Psoas muscle (tissue), 8 donors: ENCODE data around the gene OPN3. TPM values are rescaled to one million over a fixed set of nuclear protein-coding genes. Genes with fewer than 3 reads are reported as not detected.
A peak's percentile ranks its signal among the peaks of the same experiment; 100 is the strongest.
"Not testable (repeated sequence)": the region's sequence is repeated elsewhere in the genome, so short reads cannot be mapped to it uniquely, and the experiment has no call there.

Experiments
- ATAC-seq, 4 donors: fragments of 200-7000 bp; cut with Tn5 transposase; one replicate each; pipeline ENCODE4 v1.9.1; 2020; ENCODE audit warnings: moderate library complexity in 3 of 4, mild to moderate bottlenecking in 2 of 4
- DNase-seq, 2 donors: peaks; one replicate each; pipeline ENCODE4 v3.0.0-alpha.2; 2020
- H3K27ac ChIP-seq: fragments of 200-600 bp; one replicate; pipeline ENCODE4 v1.8.0; 2022
- H3K27me3 ChIP-seq, 3 donors: fragments of 200-600 bp in 1 of 3; one replicate each; pipeline versions ENCODE4 v1.6.1 to v1.8.0; 2013 to 2022; ENCODE audit warnings: low read length in 2 of 3, mild to moderate bottlenecking in 2 of 3, moderate library complexity in 1 of 3; ENCODE audit not compliant: insufficient read depth in 3 of 3
- H3K36me3 ChIP-seq, 2 donors: fragments of 200-600 bp in 1 of 2; one replicate each; pipeline versions ENCODE4 v1.6.1 to v1.8.0; 2013 to 2022; ENCODE audit warnings: low read depth in 1 of 2, mild to moderate bottlenecking in 1 of 2, moderate library complexity in 1 of 2; ENCODE audit not compliant: insufficient read depth in 1 of 2
- H3K4me1 ChIP-seq: fragments of 200-600 bp; one replicate; pipeline ENCODE4 v1.8.0; 2022
- H3K4me3 ChIP-seq: fragments of 200-600 bp; one replicate; pipeline ENCODE4 v1.8.0; 2022; ENCODE audit warnings: mild to moderate bottlenecking
- H3K9me3 ChIP-seq: fragments of 200-600 bp; one replicate; pipeline ENCODE4 v1.8.0; 2022
- CTCF ChIP-seq: fragments of 200-600 bp; IDR thresholded peaks from one replicate; pipeline ENCODE4 v1.8.0; 2022; ENCODE audit warnings: antibody characterized with exemption
- WGBS, 3 donors: extraction: QIAGEN DNeasy Blood & Tissue Kit; methylation state at CpG; one replicate each; pipeline versions ENCODE4 v1.1.6 to v1.1.7; 2013; 5-methylcytosine and 5-hydroxymethylcytosine counted together
- intact Hi-C, 2 donors: fragments of 100-400 bp; cut with DNase I; formaldehyde crosslinking; loops; one replicate each; pipeline versions ENCODE4 v1.11.0 to v1.14.2; 2022
- long read RNA-seq, 2 donors: library from polyadenylated mRNA; unstranded; transcript quantifications; one replicate each; pipeline ENCODE4 v2.0.0, GENCODE V29; 2021
- polyA plus RNA-seq, 3 donors: library from polyadenylated mRNA; stranded (reverse); fragments of 200-250 nt; gene quantifications; one replicate each; pipeline ENCODE4 v1.2.3, GENCODE V29; 2013
- total RNA-seq, 4 donors: library from RNA; stranded (reverse); fragmentation: NEBNext Ultra II Directional in 2 of 4; extraction: Animal tissue kit (Norgen Biotek cat#: 25700) in 2 of 4; gene quantifications; one replicate each; pipeline versions ENCODE4 v1.2.1 to v1.2.4, GENCODE V29; 2021 to 2023
- donor health status: healthy with polysubstance abuse.
- donor health status: DM: no; HTN: no; CAD: no; lungs with moderate emphysema.
- donor health status: Bipolar disorder and iron deficiency.
- donor health status: healthy.
- donor health status: DM: yes; HTN: yes; CAD: no.
- donor health status: DM: no; HTN: no; CAD: no.
- donor health status: DM: no; HTN: no; CAD: no.
- donor health status: DM: yes; HTN: yes; CAD: no.

Gene OPN3, protein sequence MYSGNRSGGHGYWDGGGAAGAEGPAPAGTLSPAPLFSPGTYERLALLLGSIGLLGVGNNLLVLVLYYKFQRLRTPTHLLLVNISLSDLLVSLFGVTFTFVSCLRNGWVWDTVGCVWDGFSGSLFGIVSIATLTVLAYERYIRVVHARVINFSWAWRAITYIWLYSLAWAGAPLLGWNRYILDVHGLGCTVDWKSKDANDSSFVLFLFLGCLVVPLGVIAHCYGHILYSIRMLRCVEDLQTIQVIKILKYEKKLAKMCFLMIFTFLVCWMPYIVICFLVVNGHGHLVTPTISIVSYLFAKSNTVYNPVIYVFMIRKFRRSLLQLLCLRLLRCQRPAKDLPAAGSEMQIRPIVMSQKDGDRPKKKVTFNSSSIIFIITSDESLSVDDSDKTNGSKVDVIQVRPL
- 1 to 10 TPM; 1.7 to 4.7 (median 3.8) TPM for total RNA-seq
- polyA plus RNA-seq: 1 to 10 TPM; 2.4 to 7.0 (median 5.8) TPM
- long read RNA-seq, donor 1, partial matches to known transcripts: 0 of 4 reads
- long read RNA-seq, donor 1, other reads (novel, unspliced or antisense): 2 of 4 reads
- long read RNA-seq, donor 2, partial matches to known transcripts: 0 of 6 reads
- long read RNA-seq, donor 2, other reads (novel, unspliced or antisense): 2 of 6 reads

GRCh38 chr1:241640149-241640866, at the start of gene OPN3, which contains the start of gene CHML:
TSS of gene OPN3 (minus strand) at chr1:241640369. CDS start at chr1:241640254, 115 bp downstream.
TSS of gene CHML (minus strand) at chr1:241640369. CDS start at chr1:241635766, 4,603 bp downstream.
- H3K27me3 ChIP-seq: no peaks in the 10 kb centered on the region
- peaks cover 0 to 3% of the 10 kb centered on the region in 2 donors for H3K36me3 ChIP-seq
- H3K9me3 ChIP-seq: no peaks in the 10 kb centered on the region
- peaks cover 8% of the 10 kb centered on the region for H3K4me1 ChIP-seq
- WGBS, 3 donors: 5 to 10% (median 9%) methylated on average over 39 to 81 of the region's 81 CpGs
- peak within 1 kb of the TSS; percentile 77 for H3K27ac ChIP-seq
- intact Hi-C loops: loop anchor here (5.0 to 10.0 kb wide), 3 partner anchors 123 to 207 kb away; partner anchors contain the start of genes EXO1 (in 2 of the 2) and FH (in 1 of the 2)
- H3K4me3 ChIP-seq: peak within 1 kb of the TSS; percentile 85
- no peak for TF ChIP-seq CTCF
- ATAC-seq (peak; percentile 99 to 100 (median 99)), DNase-seq (peak; percentile 95 to 96)

DNA sequence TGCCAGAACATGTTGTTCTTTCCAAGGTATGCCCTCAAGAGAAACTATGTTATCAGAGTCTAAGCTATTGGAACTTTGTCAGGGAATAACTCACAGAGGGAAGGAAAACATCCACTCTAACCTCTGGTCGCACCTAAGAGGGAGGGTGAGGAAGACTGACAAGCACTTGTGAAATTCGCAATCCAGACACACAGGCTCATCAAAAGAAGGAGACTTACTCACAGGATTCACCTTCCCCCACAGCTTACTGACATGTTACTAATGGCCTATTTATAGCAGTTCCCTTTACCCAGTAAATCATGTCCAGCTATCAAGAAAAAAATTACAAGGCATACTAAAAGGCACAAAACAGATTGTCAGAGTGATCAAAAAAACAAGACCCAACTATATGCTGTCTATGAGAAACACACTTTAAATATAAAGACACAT, 48.8 kb upstream of the OPN3 start:
- Histone ChIP-seq H3K27ac (no peak overlapping the region), H3K4me3 (no peak overlapping the region), H3K9me3 (no peaks in the 10 kb centered on the region), H3K36me3 (no peaks in the 10 kb centered on the region), H3K27me3 (peaks cover 0 to 2% (median 0%) of the 10 kb centered on the region in 3 donors), H3K4me1 (no peaks in the 10 kb centered on the region)
- intact Hi-C loops: no loop called here
- ATAC-seq: peak in 3 of 4 donors; percentile 43 to 82 (median 59)
- no peak for TF ChIP-seq CTCF
- no peak for DNase-seq
- 38 to 42% (median 42%) methylated on average over 2 of the region's 2 CpGs for WGBS, 3 donors

DNA sequence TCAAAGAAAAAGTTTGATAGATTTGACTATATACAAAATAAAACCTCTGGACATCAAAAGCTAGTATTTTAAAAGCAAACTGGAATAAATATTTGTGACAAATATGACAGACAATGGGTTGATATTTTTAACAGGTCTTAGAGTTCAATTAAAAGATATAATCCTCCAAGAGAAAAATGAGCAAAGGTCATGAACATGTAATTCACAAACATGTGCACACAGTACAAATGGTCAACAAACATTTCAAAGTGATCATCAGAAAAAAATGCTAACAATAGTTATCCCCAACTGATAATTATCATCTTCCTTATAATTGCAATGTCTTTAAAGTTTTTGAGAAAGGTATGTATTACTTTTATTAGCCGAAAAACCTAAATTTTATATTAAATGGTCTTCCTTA, 43.9 kb upstream of the OPN3 start:
- no peaks in the 10 kb centered on the region for H3K36me3 ChIP-seq
- no peak for DNase-seq
- H3K4me3 ChIP-seq: no peak overlapping the region
- WGBS, 3 donors: 85 to 93% (median 91%) methylated on average over 1 of the region's 1 CpG
- TF ChIP-seq CTCF: no peak
- no peak overlapping the region for H3K27ac ChIP-seq
- no peaks in the 10 kb centered on the region for H3K9me3 ChIP-seq
- H3K27me3 ChIP-seq: peaks cover 0 to 5% (median 0%) of the 10 kb centered on the region in 3 donors
- no peaks in the 10 kb centered on the region for H3K4me1 ChIP-seq
- intact Hi-C loops: no loop called here
- ATAC-seq: no peak

- TF ChIP-seq CTCF: no peak
- intact Hi-C loops: no loop called here
- H3K9me3 ChIP-seq: no peaks in the 10 kb centered on the region
- no peaks in the 10 kb centered on the region for H3K36me3 ChIP-seq
- no peak overlapping the region for H3K4me3 ChIP-seq
- H3K27me3 ChIP-seq: peaks cover 0 to 5% (median 0%) of the 10 kb centered on the region in 3 donors
- no peaks in the 10 kb centered on the region for H3K4me1 ChIP-seq
- ATAC-seq: no peak
- H3K27ac ChIP-seq: no peak overlapping the region
- 92 to 96% (median 94%) methylated on average over 2 of the region's 2 CpGs for WGBS, 3 donors
- no peak for DNase-seq
Observed at GRCh38 chr1:241682921-241683320, 42.8 kb upstream of the OPN3 start.

GRCh38 chr1:241681861-241682448, 41.8 kb upstream of the OPN3 start:
- H3K36me3 ChIP-seq, intact Hi-C loops, H3K27me3 ChIP-seq, H3K4me3 ChIP-seq, H3K4me1 ChIP-seq, H3K27ac ChIP-seq, DNase-seq, ATAC-seq, H3K9me3 ChIP-seq: not testable (repeated sequence)
- 55 to 62% (median 58%) methylated on average over 4 of the region's 4 CpGs for WGBS, 3 donors
